Measurements from ENCODE around the gene ACVRL1. TPM values are rescaled to one million over a fixed set of nuclear protein-coding genes. Genes with fewer than 3 reads are reported as not detected.

The ACVRL1 gene
- total RNA-seq, 1 experiment from 2014 or later, result 0.36 TPM

GRCh38 chr12:51913071-51914033 is 6.0 kb downstream of the ACVRL1 start:
- DNase-seq (ENCODE audit: low read depth, low spot score) (no peak), ATAC-seq (no peak)
- in situ Hi-C loops (cut with HindIII; ENCODE audit: low pct_unique_long_range_greater_than_20kb, low sequenced_read_pairs), result no loop called here
- TF ChIP-seq REST (IDR thresholded peaks at IDR 0.05; ENCODE audit: insufficient read depth in 1 of 2, low read depth in 2 of 2, low read length in 1 of 2) (no peak), SIN3A (IDR thresholded peaks at IDR 0.05; ENCODE audit: borderline replicate concordance, insufficient read depth, low read depth, low read length) (no peak), TCF7L2 (IDR thresholded peaks at IDR 0.05; ENCODE audit: low read depth, low read length) (no peak), CTCF (IDR thresholded peaks at IDR 0.05) (no peak; the same call in 1 of the 2 replicates), POLR2AphosphoS5 (IDR thresholded peaks at IDR 0.05; ENCODE audit: low read depth, low read length) (no peak)
- Histone ChIP-seq H3K27ac (ENCODE audit: low read length) (no peak overlapping the region), H3K36me3 (ENCODE audit: control insufficient read depth, insufficient read depth, low read length) (no peaks in the 10 kb centered on the region), H3K4me1 (ENCODE audit: control insufficient read depth, insufficient read depth, low read length) (no peaks in the 10 kb centered on the region), H3K9me3 (ENCODE audit: control insufficient read depth, insufficient read depth, low read depth, low read length) (no peaks in the 10 kb centered on the region), H3K27me3 (ENCODE audit: control insufficient read depth, insufficient read depth, low read length) (no peaks in the 10 kb centered on the region), H3K4me3 (ENCODE audit: low read depth in 2 of 2, low read length in 2 of 2) (no peak overlapping the region)
- ChIA-PET POLR2A (no interaction called here), CTCF (interaction anchor here (0.8 to 1.1 kb wide), 2 partner anchors 11 to 24 kb away, joined by 5 to 12 read pairs; no protein-coding TSS in a partner anchor)
- intact Hi-C loops (cut with micrococcal nuclease; ENCODE audit: unreplicated experiment), result no loop called here
- BruUV-seq (replicated peaks), result no TSS peak

- CTCF ChIA-PET, result interaction anchor here (0.8 to 1.1 kb wide), 2 partner anchors 10 to 25 kb away, joined by 5 to 12 read pairs; no protein-coding TSS in a partner anchor
- TF ChIP-seq TCF7L2 (IDR thresholded peaks at IDR 0.05; ENCODE audit: low read depth, low read length) (no peak), REST (IDR thresholded peaks at IDR 0.05; ENCODE audit: insufficient read depth in 1 of 2, low read depth in 2 of 2, low read length in 1 of 2) (no peak), CTCF (IDR thresholded peaks at IDR 0.05) (no peak), POLR2AphosphoS5 (IDR thresholded peaks at IDR 0.05; ENCODE audit: low read depth, low read length) (no peak)
- in situ Hi-C loops (cut with HindIII; ENCODE audit: low pct_unique_long_range_greater_than_20kb, low sequenced_read_pairs), result no loop called here
- POLR2A ChIA-PET, result no interaction called here
- no peak overlapping the region for H3K4me3 ChIP-seq (ENCODE audit: low read depth in 2 of 2, low read length in 2 of 2)
- no peaks in the 10 kb centered on the region for H3K36me3 ChIP-seq (ENCODE audit: control insufficient read depth, insufficient read depth, low read length)
- H3K9me3 ChIP-seq (ENCODE audit: control insufficient read depth, insufficient read depth, low read depth, low read length), result no peaks in the 10 kb centered on the region
- no peak overlapping the region for H3K27ac ChIP-seq (ENCODE audit: low read length)
- ATAC-seq (no peak), DNase-seq (ENCODE audit: low read depth, low spot score) (no peak)
- no peaks in the 10 kb centered on the region for H3K27me3 ChIP-seq (ENCODE audit: control insufficient read depth, insufficient read depth, low read length)
- intact Hi-C loops (cut with micrococcal nuclease; ENCODE audit: unreplicated experiment), result no loop called here
- no TSS peak for BruUV-seq (replicated peaks)
- H3K4me1 ChIP-seq (ENCODE audit: control insufficient read depth, insufficient read depth, low read length), result no peaks in the 10 kb centered on the region
Measured at GRCh38 chr12:51914034-51914923, 7.0 kb downstream of the ACVRL1 start.

Measured in Panc1 (cell line).